T-helper 1 cell treated with Interleukin-12 subunit alpha and Interleukin-12 subunit beta and Interleukin-4 antibody, amounts not matched to agents 30 ng/mL and 1 ng/mL, for 36 hours (primary cell): Measurements from ENCODE around the gene CST1. TPM values are rescaled to one million over a fixed set of nuclear protein-coding genes. Genes with fewer than 3 reads are reported as not detected.

Experiments used
- intact Hi-C: fragments of 100-400 bp; cut with micrococcal nuclease; formaldehyde crosslinking; loops from one replicate; pipeline ENCODE4 v1.15.1; 2024
- total RNA-seq: library from RNA; stranded (reverse); gene quantifications from 2 replicates; pipeline ENCODE4 v1.2.3, GENCODE V29; 2022

CST1 gene
- total RNA-seq, 1 donor from 2014 or later: not detected

DNA sequence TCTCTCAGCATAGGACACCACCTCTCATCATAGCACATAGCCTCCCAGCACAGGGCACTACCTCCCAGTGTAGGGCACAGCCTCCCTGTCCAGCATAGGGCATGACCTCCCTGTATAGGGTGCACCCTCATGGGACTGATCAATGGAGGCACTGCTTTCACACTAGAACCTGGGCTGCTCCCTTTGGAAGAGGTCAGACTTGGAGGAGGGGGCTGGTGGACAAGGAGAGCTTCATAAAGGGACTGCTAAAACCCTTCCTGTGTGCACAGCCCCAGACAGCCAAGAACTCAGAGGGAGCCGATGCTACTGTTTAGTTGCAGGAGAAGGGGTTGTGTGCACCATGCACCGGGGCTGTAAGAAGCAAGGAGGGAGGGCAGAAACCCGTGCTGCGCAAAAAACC lies 40.0 kb downstream of the CST1 start:
- intact Hi-C loops: no loop called here

DNA sequence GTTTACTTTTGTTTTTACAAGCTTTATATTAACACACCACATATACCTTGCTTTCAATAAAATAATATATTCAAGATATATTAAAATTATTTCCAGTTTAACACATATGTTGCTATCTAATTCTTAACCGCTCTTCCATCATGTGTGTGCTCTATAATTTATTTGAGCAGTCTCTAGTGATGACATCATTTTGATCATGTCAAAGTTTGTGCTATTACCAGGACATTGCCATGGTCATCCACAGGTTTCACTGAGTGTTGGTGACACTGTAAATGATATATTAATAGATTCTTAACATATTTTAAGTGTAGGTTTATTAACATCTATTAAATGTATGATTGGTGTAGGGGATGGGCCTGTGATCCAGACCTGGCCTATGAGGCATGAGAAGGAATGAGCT lies 44.8 kb downstream of the CST1 start:
- intact Hi-C loops: no loop called here

DNA sequence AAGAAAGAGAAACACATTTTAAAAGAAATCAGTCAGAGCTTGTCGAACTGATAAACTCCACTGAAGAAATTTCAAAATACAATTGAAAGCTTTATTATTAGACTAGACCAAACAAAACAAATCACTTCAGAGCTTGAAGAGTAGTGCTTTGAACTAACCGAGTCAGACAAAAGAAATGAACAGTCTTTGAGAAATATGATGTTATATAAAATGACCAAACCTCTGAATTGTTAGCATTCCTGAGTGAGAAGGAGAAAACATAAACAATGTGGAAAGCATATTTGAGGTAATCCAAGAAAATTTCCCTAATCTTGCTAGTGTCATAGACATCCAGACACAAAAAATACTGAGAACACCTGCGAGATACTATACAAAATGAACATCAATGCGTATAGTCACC lies 48.7 kb downstream of the CST1 start:
- intact Hi-C loops: no loop called here

DNA sequence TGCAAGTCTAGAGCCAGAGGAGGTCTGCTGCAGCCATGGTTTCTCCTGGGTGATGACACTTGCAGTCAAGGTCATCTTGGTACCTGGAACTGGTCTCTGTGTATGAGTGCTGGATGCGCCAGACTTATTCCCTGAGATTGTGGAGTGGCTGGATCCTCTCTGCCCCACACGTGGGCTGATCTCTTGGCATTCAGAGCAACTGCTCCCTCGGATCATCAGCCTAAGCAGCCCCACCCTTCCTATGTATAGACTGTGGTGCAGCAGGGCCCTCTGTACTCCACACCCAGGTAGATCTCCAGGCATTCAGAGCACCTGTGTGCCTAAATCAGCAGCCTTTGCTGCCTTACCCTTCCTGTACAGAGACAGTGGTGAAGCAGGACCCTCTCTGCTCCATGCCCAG lies 49.8 kb downstream of the CST1 start:
- intact Hi-C loops: no loop called here

DNA sequence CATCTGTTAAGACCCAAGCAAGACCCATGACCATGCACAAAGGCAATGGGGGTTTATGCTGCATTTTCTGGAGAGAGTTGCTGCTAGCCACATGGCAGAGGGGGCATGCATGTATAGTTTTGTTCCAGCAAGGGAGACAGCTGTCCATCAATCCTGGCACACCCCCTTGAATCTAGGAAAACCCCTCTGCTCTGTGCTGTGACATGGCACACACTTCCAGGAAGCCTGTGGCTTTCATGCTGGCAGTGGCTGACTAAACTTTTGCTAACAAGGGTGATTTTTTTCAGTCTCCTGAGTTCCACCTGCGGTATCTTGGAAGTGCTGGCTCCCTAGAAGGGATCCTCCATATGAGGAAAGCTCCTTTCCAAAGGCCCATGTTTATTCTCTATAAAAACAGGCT lies 52.8 kb downstream of the CST1 start:
- intact Hi-C loops: no loop called here

Other genes with a start within 250 kb of the CST1 start
- not detected in 2 replicates for gene CST9L, start 182.5 kb downstream of the CST1 start, total RNA-seq
- gene CST9, start 145.0 kb downstream of the CST1 start, total RNA-seq: not detected in 2 replicates
- 0.59 and 0.83 TPM in 2 replicates for gene CST3, start 113.0 kb downstream of the CST1 start, total RNA-seq
- gene CST4, start 61.9 kb downstream of the CST1 start, total RNA-seq: not detected in 2 replicates
- gene CST2, start 75.8 kb upstream of the CST1 start, total RNA-seq: not detected in 2 replicates
- gene CST5, start 128.8 kb upstream of the CST1 start, total RNA-seq: not detected in 2 replicates
- gene GGTLC1, start 237.8 kb upstream of the CST1 start, total RNA-seq: not detected in 2 replicates